Measurements from ENCODE around the gene ZCCHC4.

Gene ZCCHC4

GRCh38 chr4:25378437-25378743 is 65.8 kb downstream of the ZCCHC4 start:
- no peak for DNase-seq

GRCh38 chr4:25379591-25379990 is 67.0 kb downstream of the ZCCHC4 start:
- no peak for DNase-seq

- DNase-seq, result no peak
Measured at GRCh38 chr4:25383647-25384046, 71.1 kb downstream of the ZCCHC4 start.

GRCh38 chr4:25386926-25387325 is 74.4 kb downstream of the ZCCHC4 start:
- no peak for DNase-seq

GRCh38 chr4:25397305-25397704 is 84.7 kb downstream of the ZCCHC4 start:
- DNase-seq, result no peak

GRCh38 chr4:25399510-25399909 is 86.9 kb downstream of the ZCCHC4 start:
- no peak for DNase-seq

GRCh38 chr4:25401066-25401465 is 88.5 kb downstream of the ZCCHC4 start:
- no peak for DNase-seq

GRCh38 chr4:25402521-25402920 is 89.9 kb downstream of the ZCCHC4 start:
- DNase-seq, result no peak

- no peak for DNase-seq
Measured at GRCh38 chr4:25403699-25404098, 91.1 kb downstream of the ZCCHC4 start.

- no peak for DNase-seq
Measured at GRCh38 chr4:25405453-25405852, 92.9 kb downstream of the ZCCHC4 start.

GRCh38 chr4:25406081-25406692 is 93.6 kb downstream of the ZCCHC4 start:
- no peak for DNase-seq

- DNase-seq, result no peak
Measured at GRCh38 chr4:25410820-25411529, 98.4 kb downstream of the ZCCHC4 start.

GRCh38 chr4:25413261-25413660 is 100.7 kb downstream of the ZCCHC4 start:
- no peak for DNase-seq

GRCh38 chr4:25417014-25417413 is 104.4 kb downstream of the ZCCHC4 start:
- DNase-seq, result no peak
